CD4-positive, CD25-positive, alpha-beta regulatory T cell (primary cell): ENCODE results near the gene ANKRD34B. TPM values are rescaled to one million over a fixed set of nuclear protein-coding genes. Genes with fewer than 3 reads are reported as not detected.

Experiments
- ATAC-seq, 2 donors: fragments of 150-1000 bp; cut with Tn5 transposase; one replicate each; pipeline ENCODE4 v1.10.0; 2021; ENCODE audit warnings: low read depth in 2 of 2, moderate number of reproducible peaks in 2 of 2, moderate library complexity in 1 of 2
- DNase-seq, 3 donors: peaks; one replicate each; pipeline versions ENCODE4 v3.0.0 to v3.0.0-alpha.2; 2012 to 2022; ENCODE audit warnings: mixed read lengths in 1 of 3
- H3K27ac ChIP-seq: one replicate; pipeline ENCODE4 v1.7.0; 2013; ENCODE audit warnings: mild to moderate bottlenecking, low read length; ENCODE audit not compliant: insufficient read depth, poor library complexity, severe bottlenecking
- H3K27me3 ChIP-seq: one replicate; pipeline ENCODE4 v1.7.0; 2013; ENCODE audit warnings: low read length; ENCODE audit not compliant: control insufficient read depth, insufficient read depth
- H3K36me3 ChIP-seq: one replicate; pipeline ENCODE4 v1.7.0; 2013; ENCODE audit warnings: mild to moderate bottlenecking, low read length, moderate library complexity; ENCODE audit not compliant: control insufficient read depth, insufficient read depth
- H3K4me1 ChIP-seq: 2 replicates; pipeline ENCODE4 v1.7.0; 2013; ENCODE audit warnings: mild to moderate bottlenecking, low read length; ENCODE audit not compliant: insufficient read depth, control insufficient read depth, poor library complexity, severe bottlenecking
- H3K4me3 ChIP-seq: one replicate; pipeline ENCODE4 v1.7.0; 2013; ENCODE audit warnings: low read depth, mild to moderate bottlenecking, low read length, moderate library complexity
- H3K9me3 ChIP-seq, 2 experiments: 1 replicate in 1 of 2; 2 replicates in 1 of 2; pipeline ENCODE4 v1.7.0; 2013; ENCODE audit warnings: low read length in 2 of 2, mild to moderate bottlenecking in 1 of 2, moderate library complexity in 1 of 2; ENCODE audit not compliant: control insufficient read depth in 2 of 2
- H3K27ac Mint-ChIP-seq, 3 donors: one replicate each; pipeline ENCODE4 v1.8.0; 2020 to 2022; ENCODE audit warnings: mild to moderate bottlenecking in 3 of 3, mixed read lengths in 3 of 3, moderate library complexity in 2 of 3
- H3K27me3 Mint-ChIP-seq: one replicate; pipeline ENCODE4 v1.8.0; 2022; ENCODE audit warnings: mild to moderate bottlenecking, mixed read lengths
- H3K36me3 Mint-ChIP-seq: one replicate; pipeline ENCODE4 v1.8.0; 2020; ENCODE audit warnings: mixed read lengths
- H3K4me1 Mint-ChIP-seq, 4 donors: one replicate each; pipeline ENCODE4 v1.8.0; 2020 to 2022; ENCODE audit warnings: mixed read lengths in 4 of 4, mild to moderate bottlenecking in 1 of 4
- H3K4me3 Mint-ChIP-seq, 4 donors: one replicate each; pipeline ENCODE4 v1.8.0; 2020 to 2022; ENCODE audit warnings: mild to moderate bottlenecking in 4 of 4, mixed read lengths in 4 of 4, moderate library complexity in 3 of 4
- H3K9me3 Mint-ChIP-seq, 7 donors: one replicate each; pipeline ENCODE4 v1.8.0; 2020 to 2022; ENCODE audit warnings: mixed read lengths in 7 of 7, mild to moderate bottlenecking in 3 of 7, moderate library complexity in 2 of 7
- polyA plus RNA-seq, 4 donors: library from polyadenylated mRNA; unstranded; fragments of 300-500 nt; fragmentation: Illumina TruSeq; gene quantifications; one replicate each; pipeline ENCODE4 v1.2.3, GENCODE V29; 2021
- total RNA-seq: library from RNA; stranded (reverse); gene quantifications from one replicate; pipeline ENCODE4 v1.2.3, GENCODE V29; 2022

ANKRD34B gene
- total RNA-seq (not detected), polyA plus RNA-seq (not detected)

GRCh38 chr5:80569961-80570786 is at the start of gene ANKRD34B:
TSS of gene ANKRD34B (minus strand) at chr5:80570280. CDS start at chr5:80560019, 10,261 bp downstream.
- H3K4me1 ChIP-seq = peaks cover 14% of the 10 kb centered on the region
- no peak within 1 kb of the TSS for H3K4me3 ChIP-seq
- Mint-ChIP-seq H3K27ac (no peak within 1 kb of the TSS), H3K4me1 (peaks cover 0 to 10% (median 4%) of the 10 kb centered on the region in 4 donors), H3K27me3 (peaks cover 48% of the 10 kb centered on the region), H3K4me3 (peak within 1 kb of the TSS in 2 of 4 donors; percentile 55 to 81), H3K36me3 (no peaks in the 10 kb centered on the region), H3K9me3 (peaks cover 0 to 3% (median 0%) of the 10 kb centered on the region in 7 donors)
- H3K27ac ChIP-seq = no peak within 1 kb of the TSS
- no peaks in the 10 kb centered on the region for H3K9me3 ChIP-seq
- H3K36me3 ChIP-seq = no peaks in the 10 kb centered on the region
- DNase-seq (peak in 1 of 3 donors; percentile 66), ATAC-seq (no peak)
- peaks cover 27% of the 10 kb centered on the region for H3K27me3 ChIP-seq

- Mint-ChIP-seq H3K36me3 (peaks cover 37% of the 10 kb centered on the region), H3K27ac (no peak overlapping the region), H3K4me3 (no peak overlapping the region), H3K27me3 (no peaks in the 10 kb centered on the region), H3K9me3 (peaks cover 0 to 1% (median 0%) of the 10 kb centered on the region in 7 donors), H3K4me1 (no peaks in the 10 kb centered on the region)
- no peaks in the 10 kb centered on the region for H3K36me3 ChIP-seq
- H3K4me3 ChIP-seq = no peak overlapping the region
- no peaks in the 10 kb centered on the region for H3K9me3 ChIP-seq
- ATAC-seq = no peak
- no peaks in the 10 kb centered on the region for H3K4me1 ChIP-seq
- H3K27ac ChIP-seq = no peak overlapping the region
- H3K27me3 ChIP-seq = no peaks in the 10 kb centered on the region
- DNase-seq = no peak
Measured at GRCh38 chr5:80619086-80619485, 49.0 kb upstream of the ANKRD34B start.

GRCh38 chr5:80618438-80618837 is 48.4 kb upstream of the ANKRD34B start:
- no peak for ATAC-seq
- H3K27ac Mint-ChIP-seq = no peak overlapping the region
- H3K27ac ChIP-seq = no peak overlapping the region
- no peaks in the 10 kb centered on the region for H3K4me1 ChIP-seq
- no peaks in the 10 kb centered on the region for H3K27me3 Mint-ChIP-seq
- H3K4me3 Mint-ChIP-seq = no peak overlapping the region
- no peaks in the 10 kb centered on the region for H3K4me1 Mint-ChIP-seq
- H3K9me3 Mint-ChIP-seq = peaks cover 0 to 1% (median 0%) of the 10 kb centered on the region in 7 donors
- H3K27me3 ChIP-seq = no peaks in the 10 kb centered on the region
- no peaks in the 10 kb centered on the region for H3K9me3 ChIP-seq
- peaks cover 37% of the 10 kb centered on the region for H3K36me3 Mint-ChIP-seq
- H3K4me3 ChIP-seq = no peak overlapping the region
- H3K36me3 ChIP-seq = no peaks in the 10 kb centered on the region
- no peak for DNase-seq

GRCh38 chr5:80615266-80615914 is 45.3 kb upstream of the ANKRD34B start:
- Mint-ChIP-seq H3K27ac (no peak overlapping the region), H3K9me3 (peaks cover 0 to 1% (median 0%) of the 10 kb centered on the region in 7 donors), H3K4me1 (no peaks in the 10 kb centered on the region), H3K4me3 (no peak overlapping the region), H3K36me3 (peaks cover 14% of the 10 kb centered on the region), H3K27me3 (no peaks in the 10 kb centered on the region)
- DNase-seq = no peak
- Histone ChIP-seq H3K4me3 (no peak overlapping the region), H3K27ac (no peak overlapping the region), H3K9me3 (no peaks in the 10 kb centered on the region), H3K4me1 (no peaks in the 10 kb centered on the region), H3K36me3 (no peaks in the 10 kb centered on the region), H3K27me3 (no peaks in the 10 kb centered on the region)
- ATAC-seq = no peak

- Histone ChIP-seq H3K27ac (no peak overlapping the region), H3K36me3 (no peaks in the 10 kb centered on the region), H3K27me3 (no peaks in the 10 kb centered on the region), H3K4me3 (no peak overlapping the region), H3K9me3 (no peaks in the 10 kb centered on the region), H3K4me1 (no peaks in the 10 kb centered on the region)
- Mint-ChIP-seq H3K27me3 (no peaks in the 10 kb centered on the region), H3K27ac (no peak overlapping the region), H3K9me3 (peaks cover 0 to 6% (median 2%) of the 10 kb centered on the region in 7 donors), H3K4me3 (no peak overlapping the region), H3K36me3 (peaks cover 11% of the 10 kb centered on the region), H3K4me1 (no peaks in the 10 kb centered on the region)
- ATAC-seq (no peak), DNase-seq (no peak)
Measured at GRCh38 chr5:80609692-80610091, 39.6 kb upstream of the ANKRD34B start.

GRCh38 chr5:80608731-80609130 is 38.7 kb upstream of the ANKRD34B start:
- H3K9me3 Mint-ChIP-seq = peaks cover 0 to 6% (median 2%) of the 10 kb centered on the region in 7 donors
- ATAC-seq = no peak
- no peak overlapping the region for H3K27ac ChIP-seq

GRCh38 chr5:80607832-80608231 is 37.8 kb upstream of the ANKRD34B start:
- Mint-ChIP-seq H3K4me3 (no peak overlapping the region), H3K27me3 (no peaks in the 10 kb centered on the region), H3K27ac (no peak overlapping the region), H3K9me3 (peaks cover 0 to 9% (median 2%) of the 10 kb centered on the region in 7 donors), H3K4me1 (no peaks in the 10 kb centered on the region), H3K36me3 (peaks cover 11% of the 10 kb centered on the region)
- Histone ChIP-seq H3K27ac (no peak overlapping the region), H3K27me3 (no peaks in the 10 kb centered on the region), H3K9me3 (no peaks in the 10 kb centered on the region), H3K4me3 (no peak overlapping the region), H3K4me1 (no peaks in the 10 kb centered on the region), H3K36me3 (no peaks in the 10 kb centered on the region)
- no peak for DNase-seq
- no peak for ATAC-seq

More at GRCh38 chr5:80608731-80609130, 38.7 kb upstream of the ANKRD34B start:
- no peaks in the 10 kb centered on the region for H3K9me3 ChIP-seq
- no peaks in the 10 kb centered on the region for H3K36me3 ChIP-seq
- no peak for DNase-seq
- H3K4me1 Mint-ChIP-seq = no peaks in the 10 kb centered on the region
- H3K36me3 Mint-ChIP-seq = peaks cover 11% of the 10 kb centered on the region
- H3K27ac Mint-ChIP-seq = no peak overlapping the region
- H3K27me3 Mint-ChIP-seq = no peaks in the 10 kb centered on the region
- no peak overlapping the region for H3K4me3 ChIP-seq
- H3K27me3 ChIP-seq = no peaks in the 10 kb centered on the region
- H3K4me3 Mint-ChIP-seq = no peak overlapping the region
- no peaks in the 10 kb centered on the region for H3K4me1 ChIP-seq
